ENCODE results near the gene MYO1H. TPM values are rescaled to one million over a fixed set of nuclear protein-coding genes. Genes with fewer than 3 reads are reported as not detected.

Gene MYO1H
- total RNA-seq, 1 experiment from 2014 or later: 0.26 TPM

DNA sequence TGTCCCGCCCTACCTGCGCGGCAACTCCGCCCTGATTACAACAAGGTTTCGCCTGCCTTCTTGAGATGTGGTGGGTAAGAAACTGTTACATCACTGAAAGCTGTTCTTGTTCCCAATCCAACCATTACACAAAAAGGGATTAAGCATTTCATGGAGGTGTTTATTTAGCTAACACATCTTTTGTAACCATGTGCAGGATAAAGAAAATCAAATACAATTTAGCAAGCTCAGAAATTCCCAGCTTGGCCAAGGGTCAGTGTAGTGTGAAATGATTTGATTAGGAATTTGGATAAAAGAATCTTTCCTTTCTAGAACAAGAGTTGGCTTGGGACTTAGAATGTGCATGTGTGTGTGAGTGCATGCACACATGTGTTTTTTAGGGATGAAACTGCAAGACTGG is 44.9 kb upstream of the MYO1H start:
- H3K4me2 ChIP-seq (ENCODE audit: insufficient read depth, insufficient read length, low read length): no peak overlapping the region
- peaks cover 4 to 6% of the 10 kb centered on the region in 2 experiments; a peak in 1 of 4 replicates for H3K4me1 Mint-ChIP-seq
- no CpG with 5 or more reads among the region's 5 CpGs for WGBS (ENCODE audit: extremely low coverage, insufficient read length, low lambda C conversion rate)
- H3K9me3 ChIP-seq (ENCODE audit: control insufficient read depth, low read depth, low read length): no peaks in the 10 kb centered on the region
- H3K23ac ChIP-seq (ENCODE audit: insufficient read length, low read depth, low read length): no peak overlapping the region
- H2BK12ac ChIP-seq (ENCODE audit: insufficient read length, low read depth, low read length): no peak overlapping the region
- H4K8ac ChIP-seq (replicated peaks; ENCODE audit: insufficient read length, low read depth, low read length): no peak overlapping the region
- no peak for DNase-seq
- H3T11ph ChIP-seq (ENCODE audit: low read length): no peak overlapping the region
- no peaks in the 10 kb centered on the region for H3K79me1 ChIP-seq (ENCODE audit: insufficient read depth, low read depth, low read length, poor library complexity, severe bottlenecking)
- no peak overlapping the region for H2BK120ac ChIP-seq (ENCODE audit: low read depth, low read length, poor library complexity, severe bottlenecking)
- H2BK5ac ChIP-seq (ENCODE audit: insufficient read length, low read length): no peak overlapping the region
- H2BK20ac ChIP-seq (ENCODE audit: low read depth, low read length, poor library complexity, severe bottlenecking): no peak overlapping the region
- H3K4ac ChIP-seq (ENCODE audit: low read depth, low read length): no peak overlapping the region
- H3K56ac ChIP-seq (ENCODE audit: insufficient read length, low read depth, low read length): no peak overlapping the region
- H3K9me3 Mint-ChIP-seq: no peaks in the 10 kb centered on the region
- no peak overlapping the region for H2AFZ ChIP-seq (ENCODE audit: low read length)
- H3K18ac ChIP-seq (ENCODE audit: insufficient read length, low read depth, low read length): no peak overlapping the region
- H3K4me1 ChIP-seq (ENCODE audit: insufficient read depth, low read length): no peaks in the 10 kb centered on the region; the same call in 1 of the 2 replicates
- peaks cover 5% of the 10 kb centered on the region; the same call in 1 of the 2 replicates for H3K27me3 ChIP-seq (ENCODE audit: insufficient read depth, low read length)
- H2BK15ac ChIP-seq (ENCODE audit: low read depth, low read length): no peak overlapping the region
- no peaks in the 10 kb centered on the region for H3K36me3 Mint-ChIP-seq (ENCODE audit: insufficient read depth in 1 of 3, low read depth in 3 of 3)
- H3K27ac ChIP-seq (ENCODE audit: insufficient read length, low read depth, low read length): no peak overlapping the region
- H3K23me2 ChIP-seq (ENCODE audit: insufficient read length, low read depth, low read length, poor library complexity, severe bottlenecking): no peaks in the 10 kb centered on the region
- no peaks in the 10 kb centered on the region for H4K20me1 ChIP-seq (ENCODE audit: control insufficient read depth, insufficient read depth, insufficient read length)
- H3K9ac ChIP-seq (ENCODE audit: extremely low read depth, insufficient read length, low read length): no peak overlapping the region
- no peaks in the 10 kb centered on the region for H3K79me2 ChIP-seq (ENCODE audit: insufficient read depth, low read length)
- H3K14ac ChIP-seq (ENCODE audit: insufficient read depth, low read length): no peak overlapping the region
- no peak overlapping the region for H3K4me3 Mint-ChIP-seq
- H3K27me3 Mint-ChIP-seq (ENCODE audit: low read depth): peaks cover 33% of the 10 kb centered on the region
- TF ChIP-seq, protein P1, sequence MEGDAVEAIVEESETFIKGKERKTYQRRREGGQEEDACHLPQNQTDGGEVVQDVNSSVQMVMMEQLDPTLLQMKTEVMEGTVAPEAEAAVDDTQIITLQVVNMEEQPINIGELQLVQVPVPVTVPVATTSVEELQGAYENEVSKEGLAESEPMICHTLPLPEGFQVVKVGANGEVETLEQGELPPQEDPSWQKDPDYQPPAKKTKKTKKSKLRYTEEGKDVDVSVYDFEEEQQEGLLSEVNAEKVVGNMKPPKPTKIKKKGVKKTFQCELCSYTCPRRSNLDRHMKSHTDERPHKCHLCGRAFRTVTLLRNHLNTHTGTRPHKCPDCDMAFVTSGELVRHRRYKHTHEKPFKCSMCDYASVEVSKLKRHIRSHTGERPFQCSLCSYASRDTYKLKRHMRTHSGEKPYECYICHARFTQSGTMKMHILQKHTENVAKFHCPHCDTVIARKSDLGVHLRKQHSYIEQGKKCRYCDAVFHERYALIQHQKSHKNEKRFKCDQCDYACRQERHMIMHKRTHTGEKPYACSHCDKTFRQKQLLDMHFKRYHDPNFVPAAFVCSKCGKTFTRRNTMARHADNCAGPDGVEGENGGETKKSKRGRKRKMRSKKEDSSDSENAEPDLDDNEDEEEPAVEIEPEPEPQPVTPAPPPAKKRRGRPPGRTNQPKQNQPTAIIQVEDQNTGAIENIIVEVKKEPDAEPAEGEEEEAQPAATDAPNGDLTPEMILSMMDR (conservative IDR thresholded peaks at IDR 0.05): no peak
- no peak overlapping the region for H2AK5ac ChIP-seq (ENCODE audit: insufficient read length, low read length)
- H4K5ac ChIP-seq (ENCODE audit: insufficient read length, low read depth, low read length): no peak overlapping the region
- H4K91ac ChIP-seq (ENCODE audit: insufficient read length, low read depth, low read length): no peak overlapping the region
- no peak overlapping the region for H3K27ac Mint-ChIP-seq

Data from H9 (cell line).